KMS-11 (cell line): ENCODE data around the gene PCNP.
"Not testable (repeated sequence)": the region's sequence is repeated elsewhere in the genome, so short reads cannot be mapped to it uniquely, and the experiment has no call there.

Experiments used
- H2AFZ ChIP-seq: fragments of 200-600 bp; sonication (generic); 2 replicates; pipeline ENCODE4 v1.6.1; 2016; ENCODE audit warnings: antibody characterized with exemption, mixed run types, low read depth
- H3K27ac ChIP-seq: fragments of 200-600 bp; sonication (generic); 2 replicates; pipeline ENCODE4 v1.6.1; 2016; ENCODE audit warnings: mild to moderate bottlenecking, mixed run types
- H3K27me3 ChIP-seq: fragments of 200-600 bp; sonication (generic); 2 replicates; pipeline ENCODE4 v1.6.1; 2017; ENCODE audit warnings: mild to moderate bottlenecking, low read depth, mixed run types, moderate library complexity; ENCODE audit not compliant: insufficient read depth
- H3K36me3 ChIP-seq: fragments of 200-600 bp; sonication (generic); 2 replicates; pipeline ENCODE4 v1.6.1; 2017; ENCODE audit warnings: mild to moderate bottlenecking, mixed run types; ENCODE audit not compliant: insufficient read depth
- H3K4me1 ChIP-seq: fragments of 200-600 bp; sonication (generic); 2 replicates; pipeline ENCODE4 v1.6.1; 2016; ENCODE audit warnings: mild to moderate bottlenecking, low read depth, mixed run types; ENCODE audit not compliant: poor library complexity, severe bottlenecking
- H3K4me2 ChIP-seq: fragments of 200-600 bp; sonication (generic); 2 replicates; pipeline ENCODE4 v1.7.0; 2016; ENCODE audit warnings: mild to moderate bottlenecking, mixed run types
- H3K4me3 ChIP-seq: fragments of 200-600 bp; sonication (generic); IDR thresholded peaks from 2 replicates; pipeline ENCODE4 v1.6.1; 2017; ENCODE audit warnings: low read depth, low read length, mixed read lengths; ENCODE audit not compliant: insufficient read depth
- H3K79me2 ChIP-seq: fragments of 200-600 bp; sonication (generic); 2 replicates; pipeline ENCODE4 v1.6.1; 2016; ENCODE audit warnings: low read depth, mixed run types; ENCODE audit not compliant: insufficient read depth
- H3K9ac ChIP-seq: fragments of 200-600 bp; sonication (generic); 2 replicates; pipeline ENCODE4 v1.6.1; 2016; ENCODE audit warnings: mild to moderate bottlenecking, mixed run types
- H4K20me1 ChIP-seq: fragments of 200-600 bp; sonication (generic); 2 replicates; pipeline ENCODE4 v1.6.1; 2016; ENCODE audit warnings: mild to moderate bottlenecking, mixed run types; ENCODE audit not compliant: insufficient read depth
- TF ChIP-seq, protein P1 (sequence below): fragments of 200-600 bp; sonication (generic); conservative IDR thresholded peaks from 2 replicates; pipeline ENCODE4 v1.6.1; 2017; ENCODE audit warnings: low read depth, mild to moderate bottlenecking, antibody characterized with exemption, low read length, moderate library complexity, mixed read lengths

The PCNP gene

DNA sequence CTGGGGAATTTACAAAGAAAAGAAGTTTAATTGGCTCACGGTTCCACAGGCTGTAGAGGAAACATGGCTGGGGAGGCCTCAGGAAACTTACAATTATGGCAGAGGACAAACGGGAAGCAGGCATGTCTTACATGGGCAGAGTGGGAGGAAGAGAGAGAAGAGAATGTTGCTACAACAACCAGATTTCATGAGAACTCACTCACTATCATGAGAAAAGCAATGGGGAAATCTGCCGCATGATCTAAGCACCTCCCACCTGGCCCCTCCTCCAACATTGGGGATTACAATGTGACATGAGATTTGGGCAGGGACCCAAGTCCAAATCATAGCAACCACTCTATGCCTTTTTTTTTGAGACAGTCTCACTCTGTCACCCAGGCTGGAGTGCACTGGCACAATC lies 28.8 kb downstream of the PCNP start:
- Histone ChIP-seq H3K9ac (no peak overlapping the region), H3K27ac (no peak overlapping the region), H3K27me3 (no peaks in the 10 kb centered on the region), H3K4me2 (no peak overlapping the region), H4K20me1 (no peaks in the 10 kb centered on the region), H3K36me3 (no peaks in the 10 kb centered on the region), H3K4me3 (no peak overlapping the region), H3K79me2 (no peaks in the 10 kb centered on the region), H2AFZ (no peak overlapping the region), H3K4me1 (no peaks in the 10 kb centered on the region)
- TF ChIP-seq, protein P1, sequence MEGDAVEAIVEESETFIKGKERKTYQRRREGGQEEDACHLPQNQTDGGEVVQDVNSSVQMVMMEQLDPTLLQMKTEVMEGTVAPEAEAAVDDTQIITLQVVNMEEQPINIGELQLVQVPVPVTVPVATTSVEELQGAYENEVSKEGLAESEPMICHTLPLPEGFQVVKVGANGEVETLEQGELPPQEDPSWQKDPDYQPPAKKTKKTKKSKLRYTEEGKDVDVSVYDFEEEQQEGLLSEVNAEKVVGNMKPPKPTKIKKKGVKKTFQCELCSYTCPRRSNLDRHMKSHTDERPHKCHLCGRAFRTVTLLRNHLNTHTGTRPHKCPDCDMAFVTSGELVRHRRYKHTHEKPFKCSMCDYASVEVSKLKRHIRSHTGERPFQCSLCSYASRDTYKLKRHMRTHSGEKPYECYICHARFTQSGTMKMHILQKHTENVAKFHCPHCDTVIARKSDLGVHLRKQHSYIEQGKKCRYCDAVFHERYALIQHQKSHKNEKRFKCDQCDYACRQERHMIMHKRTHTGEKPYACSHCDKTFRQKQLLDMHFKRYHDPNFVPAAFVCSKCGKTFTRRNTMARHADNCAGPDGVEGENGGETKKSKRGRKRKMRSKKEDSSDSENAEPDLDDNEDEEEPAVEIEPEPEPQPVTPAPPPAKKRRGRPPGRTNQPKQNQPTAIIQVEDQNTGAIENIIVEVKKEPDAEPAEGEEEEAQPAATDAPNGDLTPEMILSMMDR, result no peak

DNA sequence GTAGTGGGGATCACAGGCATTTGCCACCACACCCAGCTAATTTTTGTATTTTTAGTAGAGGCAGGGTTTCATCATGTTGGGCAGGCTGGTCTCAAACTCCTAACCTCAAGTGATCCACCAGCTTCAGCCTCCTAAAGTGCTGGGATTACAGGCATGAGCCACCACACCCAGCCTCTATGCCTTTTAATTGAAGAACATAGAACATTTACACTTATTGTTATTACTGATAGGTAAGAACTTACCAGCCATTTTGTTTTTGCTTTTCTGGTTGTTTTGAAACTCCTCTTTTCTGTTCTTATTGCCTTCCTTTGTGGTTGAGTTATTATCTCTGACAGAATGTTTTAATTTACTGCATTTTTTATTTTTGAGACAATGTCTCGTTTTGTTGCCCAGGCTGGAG lies 29.2 kb downstream of the PCNP start:
- Histone ChIP-seq H4K20me1 (no peaks in the 10 kb centered on the region), H3K36me3 (no peaks in the 10 kb centered on the region), H2AFZ (no peak overlapping the region), H3K79me2 (no peaks in the 10 kb centered on the region), H3K4me1 (no peaks in the 10 kb centered on the region), H3K4me2 (no peak overlapping the region), H3K9ac (no peak overlapping the region), H3K4me3 (no peak overlapping the region), H3K27ac (no peak overlapping the region), H3K27me3 (no peaks in the 10 kb centered on the region)
- TF ChIP-seq, protein P1, result no peak

DNA sequence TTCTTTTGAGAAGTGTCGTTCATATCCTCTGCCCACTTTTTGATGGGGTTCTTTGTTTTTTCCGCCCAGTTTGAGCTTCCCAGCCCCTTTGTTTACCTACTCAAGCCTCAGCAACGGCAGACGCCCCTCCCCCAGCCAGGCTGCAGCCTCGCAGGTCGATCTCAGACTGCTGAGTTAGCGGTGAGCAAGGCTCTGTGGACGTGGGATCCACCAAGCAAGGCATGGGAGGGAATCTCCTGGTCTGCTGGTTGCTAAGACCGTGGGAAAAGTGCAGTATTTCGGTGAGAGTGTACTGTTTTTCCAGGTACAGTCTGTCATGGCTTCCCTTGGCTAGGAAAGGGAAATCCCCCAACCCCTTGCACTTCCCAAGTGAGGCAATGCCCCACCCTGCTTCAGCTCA lies 31.4 kb downstream of the PCNP start:
- not testable (repeated sequence) for H3K27me3 ChIP-seq, H3K9ac ChIP-seq, H2AFZ ChIP-seq, H3K27ac ChIP-seq, H3K4me2 ChIP-seq, H3K36me3 ChIP-seq, H3K4me3 ChIP-seq, H3K79me2 ChIP-seq, H4K20me1 ChIP-seq, H3K4me1 ChIP-seq

DNA sequence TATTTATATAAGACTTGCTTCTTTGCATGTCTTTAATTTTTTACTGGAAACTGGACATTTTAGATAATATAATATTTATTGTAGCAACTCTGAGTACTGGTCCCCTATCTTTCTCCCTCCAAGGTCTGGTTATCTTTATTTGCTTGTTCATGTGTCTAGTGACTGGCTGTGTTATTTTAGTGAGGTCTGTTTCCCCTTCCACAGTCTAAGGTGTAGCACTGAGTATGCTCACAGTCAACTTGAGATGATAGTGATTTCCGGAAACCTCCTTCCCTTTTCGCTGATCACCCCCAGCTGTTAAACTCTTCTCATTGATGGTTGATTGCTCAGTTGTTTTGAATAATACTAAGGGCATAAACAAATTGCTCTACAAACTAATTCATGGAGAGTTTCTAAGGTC lies 37.0 kb downstream of the PCNP start:
- Histone ChIP-seq H3K27me3 (no peaks in the 10 kb centered on the region), H3K36me3 (no peaks in the 10 kb centered on the region), H3K79me2 (no peaks in the 10 kb centered on the region), H3K4me2 (no peak overlapping the region), H4K20me1 (no peaks in the 10 kb centered on the region), H3K4me3 (no peak overlapping the region), H3K27ac (no peak overlapping the region), H3K4me1 (no peaks in the 10 kb centered on the region), H3K9ac (no peak overlapping the region), H2AFZ (no peak overlapping the region)
- TF ChIP-seq, protein P1, result no peak

DNA sequence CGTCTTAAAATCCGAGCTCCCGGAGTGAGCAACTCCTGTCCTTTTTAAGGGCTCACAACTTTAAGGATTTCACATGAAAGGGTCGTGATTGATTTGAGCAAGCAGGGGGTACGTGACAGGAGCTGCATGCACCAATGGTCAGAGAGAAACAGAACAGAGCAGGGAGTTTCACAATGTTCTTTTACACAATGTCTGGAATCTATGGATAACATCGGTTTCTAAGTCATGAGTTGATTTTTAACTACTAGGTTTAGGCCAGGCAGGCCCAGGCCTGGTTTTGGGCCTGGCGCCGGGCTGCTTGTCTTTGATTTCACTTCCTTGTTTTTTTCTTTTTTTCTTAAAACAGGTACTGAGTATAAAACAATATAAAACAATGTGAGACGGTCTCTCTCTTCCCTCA lies 39.0 kb downstream of the PCNP start:
- not testable (repeated sequence) for H2AFZ ChIP-seq, H3K4me1 ChIP-seq, H3K27ac ChIP-seq

More for the DNA sequence above, 39.0 kb downstream of the PCNP start:
- H3K27me3 ChIP-seq, H3K4me2 ChIP-seq, H3K9ac ChIP-seq, H4K20me1 ChIP-seq, H3K79me2 ChIP-seq, H3K4me3 ChIP-seq, H3K36me3 ChIP-seq: not testable (repeated sequence)
